ENCODE results near the gene DPP4. TPM values are rescaled to one million over a fixed set of nuclear protein-coding genes. Genes with fewer than 3 reads are reported as not detected.

The DPP4 gene
- total RNA-seq, 1 experiment from 2014 or later = 2.8 TPM

DNA sequence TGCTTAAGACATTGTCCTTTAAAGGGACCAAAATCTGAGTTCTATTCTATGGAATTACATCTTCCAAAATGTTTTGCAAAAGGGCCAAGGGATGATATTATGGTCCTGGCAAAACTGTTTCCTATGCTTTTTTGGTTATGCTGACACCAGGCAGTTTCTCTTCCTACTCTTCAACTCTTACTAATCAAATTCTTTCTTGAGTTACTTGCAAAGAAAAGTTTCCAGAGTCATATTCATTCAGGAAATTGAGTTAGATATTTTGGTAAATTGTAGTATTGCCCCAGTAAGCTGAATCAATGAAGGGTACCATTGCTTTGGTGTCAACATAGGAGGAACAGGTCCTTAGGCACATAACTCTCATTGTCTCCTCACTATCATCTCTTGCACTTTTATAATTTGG, 118.8 kb downstream of the DPP4 start:
- no peak overlapping the region for H2AFZ ChIP-seq (ENCODE audit: low read length)
- H3K23ac ChIP-seq (ENCODE audit: insufficient read length, low read depth, low read length) = no peak overlapping the region
- DNase-seq = no peak
- H3K9ac ChIP-seq (ENCODE audit: extremely low read depth, insufficient read length, low read length) = no peak overlapping the region
- no peaks in the 10 kb centered on the region for H3K27me3 ChIP-seq (ENCODE audit: insufficient read depth, low read length)
- H3K23me2 ChIP-seq (ENCODE audit: insufficient read length, low read depth, low read length, poor library complexity, severe bottlenecking) = no peaks in the 10 kb centered on the region
- H2BK5ac ChIP-seq (ENCODE audit: insufficient read length, low read length) = no peak overlapping the region
- H3K27ac ChIP-seq (ENCODE audit: insufficient read length, low read depth, low read length) = no peak overlapping the region
- no peak overlapping the region for H2BK15ac ChIP-seq (ENCODE audit: low read depth, low read length)
- Mint-ChIP-seq H3K4me1 (no peaks in the 10 kb centered on the region), H3K27me3 (ENCODE audit: low read depth) (no peaks in the 10 kb centered on the region), H3K27ac (no peak overlapping the region), H3K36me3 (ENCODE audit: insufficient read depth in 1 of 3, low read depth in 3 of 3) (no peaks in the 10 kb centered on the region), H3K9me3 (no peaks in the 10 kb centered on the region), H3K4me3 (no peak overlapping the region)
- H3K56ac ChIP-seq (ENCODE audit: insufficient read length, low read depth, low read length) = no peak overlapping the region
- H3K79me2 ChIP-seq (ENCODE audit: insufficient read depth, low read length) = no peaks in the 10 kb centered on the region
- no peak overlapping the region for H3T11ph ChIP-seq (ENCODE audit: low read length)
- H3K9me3 ChIP-seq (ENCODE audit: control insufficient read depth, low read depth, low read length) = no peaks in the 10 kb centered on the region
- H4K91ac ChIP-seq (ENCODE audit: insufficient read length, low read depth, low read length) = no peak overlapping the region
- H2BK120ac ChIP-seq (ENCODE audit: low read depth, low read length, poor library complexity, severe bottlenecking) = no peak overlapping the region
- no peak overlapping the region for H3K18ac ChIP-seq (ENCODE audit: insufficient read length, low read depth, low read length)
- H3K4ac ChIP-seq (ENCODE audit: low read depth, low read length) = no peak overlapping the region
- H2AK5ac ChIP-seq (ENCODE audit: insufficient read length, low read length) = no peak overlapping the region
- TF ChIP-seq, protein P1, sequence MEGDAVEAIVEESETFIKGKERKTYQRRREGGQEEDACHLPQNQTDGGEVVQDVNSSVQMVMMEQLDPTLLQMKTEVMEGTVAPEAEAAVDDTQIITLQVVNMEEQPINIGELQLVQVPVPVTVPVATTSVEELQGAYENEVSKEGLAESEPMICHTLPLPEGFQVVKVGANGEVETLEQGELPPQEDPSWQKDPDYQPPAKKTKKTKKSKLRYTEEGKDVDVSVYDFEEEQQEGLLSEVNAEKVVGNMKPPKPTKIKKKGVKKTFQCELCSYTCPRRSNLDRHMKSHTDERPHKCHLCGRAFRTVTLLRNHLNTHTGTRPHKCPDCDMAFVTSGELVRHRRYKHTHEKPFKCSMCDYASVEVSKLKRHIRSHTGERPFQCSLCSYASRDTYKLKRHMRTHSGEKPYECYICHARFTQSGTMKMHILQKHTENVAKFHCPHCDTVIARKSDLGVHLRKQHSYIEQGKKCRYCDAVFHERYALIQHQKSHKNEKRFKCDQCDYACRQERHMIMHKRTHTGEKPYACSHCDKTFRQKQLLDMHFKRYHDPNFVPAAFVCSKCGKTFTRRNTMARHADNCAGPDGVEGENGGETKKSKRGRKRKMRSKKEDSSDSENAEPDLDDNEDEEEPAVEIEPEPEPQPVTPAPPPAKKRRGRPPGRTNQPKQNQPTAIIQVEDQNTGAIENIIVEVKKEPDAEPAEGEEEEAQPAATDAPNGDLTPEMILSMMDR (conservative IDR thresholded peaks at IDR 0.05) = no peak
- H3K4me1 ChIP-seq (ENCODE audit: insufficient read depth, low read length) = no peaks in the 10 kb centered on the region
- no peak overlapping the region for H2BK20ac ChIP-seq (ENCODE audit: low read depth, low read length, poor library complexity, severe bottlenecking)
- no peaks in the 10 kb centered on the region for H4K20me1 ChIP-seq (ENCODE audit: control insufficient read depth, insufficient read depth, insufficient read length)
- H3K14ac ChIP-seq (ENCODE audit: insufficient read depth, low read length) = no peak overlapping the region
- no peak overlapping the region for H2BK12ac ChIP-seq (ENCODE audit: insufficient read length, low read depth, low read length)
- no peak overlapping the region for H4K5ac ChIP-seq (ENCODE audit: insufficient read length, low read depth, low read length)
- no peak overlapping the region for H4K8ac ChIP-seq (replicated peaks; ENCODE audit: insufficient read length, low read depth, low read length)
- H3K79me1 ChIP-seq (ENCODE audit: insufficient read depth, low read depth, low read length, poor library complexity, severe bottlenecking) = no peaks in the 10 kb centered on the region
- H3K4me2 ChIP-seq (ENCODE audit: insufficient read depth, insufficient read length, low read length) = no peak overlapping the region

Data from H9 (cell line).